GM19035 (cell line): ENCODE results near the gene RYR1.
"Not testable (repeated sequence)": the region's sequence is repeated elsewhere in the genome, so short reads cannot be mapped to it uniquely, and the experiment has no call there.

Source experiments
- ATAC-seq: cut with Tn5 transposase; IDR thresholded peaks from one replicate; pipeline ENCODE4 v1.9.1; 2021; ENCODE audit not compliant: unreplicated experiment

Gene RYR1

GRCh38 chr19:38399537-38399936 is 34.0 kb upstream of the RYR1 start:
- no peak for ATAC-seq

- ATAC-seq: no peak
Observed at GRCh38 chr19:38400361-38400760, 33.1 kb upstream of the RYR1 start.

- no peak for ATAC-seq
Observed at GRCh38 chr19:38401148-38401547, 32.3 kb upstream of the RYR1 start.

GRCh38 chr19:38402623-38402966 is 30.9 kb upstream of the RYR1 start:
- no peak for ATAC-seq

- peak; percentile 92 for ATAC-seq
Observed at GRCh38 chr19:38402967-38403674, 30.4 kb upstream of the RYR1 start, which contains the start of gene FAM98C. FAM98C (plus strand) TSS chr19:38403093; CDS start chr19:38403154, 61 bp downstream.

GRCh38 chr19:38404858-38405257 is 28.6 kb upstream of the RYR1 start:
- no peak for ATAC-seq

GRCh38 chr19:38405276-38405675 is 28.2 kb upstream of the RYR1 start:
- no peak for ATAC-seq

GRCh38 chr19:38409631-38410133 is 23.8 kb upstream of the RYR1 start:
- ATAC-seq: no peak

GRCh38 chr19:38410407-38410806 is 23.1 kb upstream of the RYR1 start:
- not testable (repeated sequence) for ATAC-seq

GRCh38 chr19:38411041-38411712 is 22.3 kb upstream of the RYR1 start:
- ATAC-seq: no peak

GRCh38 chr19:38411898-38412297 is 21.6 kb upstream of the RYR1 start:
- not testable (repeated sequence) for ATAC-seq

- no peak for ATAC-seq
Observed at GRCh38 chr19:38412491-38412890, 21.0 kb upstream of the RYR1 start.

- ATAC-seq: no peak
Observed at GRCh38 chr19:38412961-38413360, 20.5 kb upstream of the RYR1 start.

GRCh38 chr19:38413416-38413815 is 20.1 kb upstream of the RYR1 start:
- no peak for ATAC-seq

GRCh38 chr19:38417146-38417543 is 16.3 kb upstream of the RYR1 start:
- ATAC-seq: no peak

GRCh38 chr19:38417544-38418506 is 15.7 kb upstream of the RYR1 start:
- ATAC-seq: no peak

GRCh38 chr19:38420935-38421334 is 12.6 kb upstream of the RYR1 start:
- ATAC-seq: no peak

- ATAC-seq: no peak
Observed at GRCh38 chr19:38421856-38422255, 11.6 kb upstream of the RYR1 start.

GRCh38 chr19:38422438-38422837 is 11.1 kb upstream of the RYR1 start:
- ATAC-seq: no peak

- ATAC-seq: no peak
Observed at GRCh38 chr19:38424272-38424671, 9.2 kb upstream of the RYR1 start.

- ATAC-seq: no peak
Observed at GRCh38 chr19:38425222-38425809, 8.2 kb upstream of the RYR1 start.
